DMS79 treated with DMSO at 0.1 percent for 48 hours (cell line): ENCODE data around the gene FKBP10.

Source experiments
- DNase-seq: peaks from one replicate; lab custom pipeline; 2025; lab: John Stamatoyannopoulos, UW

Gene FKBP10

GRCh38 chr17:41782142-41782541 is 30.7 kb upstream of the FKBP10 start:
- no peak for DNase-seq

- no peak for DNase-seq
These were observed 28.5 kb upstream of the FKBP10 start for GRCh38 chr17:41784207-41784744.

DNA sequence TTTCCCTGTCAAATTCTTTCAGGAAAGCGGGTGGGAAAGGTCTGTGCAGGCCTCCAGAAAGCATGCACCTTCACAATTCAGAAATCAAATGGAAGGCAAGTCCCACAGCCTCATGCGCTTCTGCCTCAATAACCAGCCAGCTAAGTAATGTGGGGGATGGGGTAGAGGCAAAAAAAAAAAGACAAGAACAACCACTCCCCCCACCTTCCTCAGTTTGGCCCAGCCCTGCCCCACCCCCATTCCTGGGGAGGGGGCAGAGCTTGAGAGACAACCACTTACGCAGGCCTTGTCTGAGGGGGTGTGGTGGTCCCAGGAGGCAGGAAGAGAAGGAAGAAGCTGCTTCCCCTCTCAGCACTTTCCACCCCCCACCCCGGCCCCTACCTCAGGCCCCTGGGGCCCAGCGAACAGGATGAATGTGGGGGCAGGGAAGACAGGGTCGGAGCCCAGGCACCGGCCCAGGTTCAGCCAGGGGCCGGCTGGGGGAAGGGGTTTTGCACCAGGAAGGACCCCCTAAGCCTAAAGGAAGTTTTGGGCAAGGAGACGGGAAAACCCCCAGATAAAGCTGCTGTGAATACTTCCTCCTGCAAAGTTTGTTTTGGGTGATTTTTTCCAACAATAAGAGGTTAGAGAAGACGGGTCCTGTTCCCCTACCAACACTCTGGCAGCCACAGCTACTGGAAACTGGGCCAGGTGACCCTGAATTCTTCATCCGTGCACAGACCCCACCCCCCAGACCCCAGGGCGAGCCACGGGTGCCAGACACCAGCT is 27.5 kb upstream of the FKBP10 start:
- DNase-seq = no peak

DNA sequence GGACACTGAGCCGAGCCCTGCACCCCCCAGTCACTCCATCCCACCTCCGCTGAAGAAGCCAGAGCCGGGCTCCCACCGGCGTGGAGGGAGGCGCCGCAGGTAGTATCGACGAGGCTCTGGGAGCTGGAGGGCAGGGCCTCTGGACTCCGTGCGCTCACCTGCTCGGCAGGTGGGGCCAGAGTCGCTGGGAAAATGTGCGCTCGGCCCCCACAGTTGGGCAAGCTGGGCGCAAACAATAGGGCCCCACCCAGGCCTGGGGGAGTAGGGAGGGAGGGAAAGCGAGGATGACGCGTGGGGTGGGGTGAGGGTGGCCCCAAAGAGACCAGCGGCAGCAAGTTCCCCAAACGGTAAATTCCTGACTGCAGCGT is 27.0 kb upstream of the FKBP10 start:
- DNase-seq = peak; percentile 57

DNA sequence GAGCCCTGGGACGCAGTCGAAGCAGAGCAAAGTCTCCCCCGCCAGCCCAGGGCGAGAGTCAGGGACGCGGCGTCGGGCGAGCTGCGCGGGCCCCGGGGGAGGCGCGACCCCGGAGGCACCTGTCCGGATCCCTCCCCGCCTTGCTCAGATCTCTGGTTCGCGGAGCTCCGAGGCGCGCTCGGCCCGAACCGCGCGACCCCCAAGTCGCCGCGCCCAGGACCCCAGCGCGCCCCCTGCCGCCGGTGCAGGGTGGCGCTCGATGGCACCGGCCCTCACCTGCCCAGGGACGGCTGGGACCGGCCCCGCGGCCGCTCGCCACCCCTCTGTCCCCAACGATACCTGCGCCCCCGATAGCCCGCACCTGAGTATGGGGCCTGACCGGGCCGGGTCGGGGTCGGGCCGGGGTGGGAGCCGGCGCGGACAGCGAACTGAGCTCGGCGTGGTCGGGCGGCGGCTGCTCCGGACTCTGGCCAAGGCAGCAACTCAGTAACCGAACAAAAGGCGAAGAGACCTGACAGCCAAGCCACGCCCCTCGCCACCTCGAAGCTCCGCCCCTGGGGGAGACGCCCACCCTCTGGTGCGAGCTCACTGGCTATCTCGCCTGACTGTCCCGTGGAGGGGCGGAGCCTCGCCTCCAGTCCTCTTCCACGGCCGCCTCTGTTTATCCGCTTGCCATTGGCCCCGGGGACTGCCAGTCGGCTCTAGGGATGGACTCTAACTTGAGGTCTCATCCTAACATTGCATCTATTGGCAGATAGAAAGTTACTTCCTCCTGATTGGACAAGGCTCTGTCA is 26.4 kb upstream of the FKBP10 start, which contains the start of gene JUP:
JUP (minus strand) TSS at position 485 of the 794 bp plus-strand sequence. CDS start 14,857 bp downstream, outside the sequence.
- DNase-seq = peak; percentile 99

- no peak for DNase-seq
These were observed 25.8 kb upstream of the FKBP10 start for GRCh38 chr17:41787021-41787418.

DNA sequence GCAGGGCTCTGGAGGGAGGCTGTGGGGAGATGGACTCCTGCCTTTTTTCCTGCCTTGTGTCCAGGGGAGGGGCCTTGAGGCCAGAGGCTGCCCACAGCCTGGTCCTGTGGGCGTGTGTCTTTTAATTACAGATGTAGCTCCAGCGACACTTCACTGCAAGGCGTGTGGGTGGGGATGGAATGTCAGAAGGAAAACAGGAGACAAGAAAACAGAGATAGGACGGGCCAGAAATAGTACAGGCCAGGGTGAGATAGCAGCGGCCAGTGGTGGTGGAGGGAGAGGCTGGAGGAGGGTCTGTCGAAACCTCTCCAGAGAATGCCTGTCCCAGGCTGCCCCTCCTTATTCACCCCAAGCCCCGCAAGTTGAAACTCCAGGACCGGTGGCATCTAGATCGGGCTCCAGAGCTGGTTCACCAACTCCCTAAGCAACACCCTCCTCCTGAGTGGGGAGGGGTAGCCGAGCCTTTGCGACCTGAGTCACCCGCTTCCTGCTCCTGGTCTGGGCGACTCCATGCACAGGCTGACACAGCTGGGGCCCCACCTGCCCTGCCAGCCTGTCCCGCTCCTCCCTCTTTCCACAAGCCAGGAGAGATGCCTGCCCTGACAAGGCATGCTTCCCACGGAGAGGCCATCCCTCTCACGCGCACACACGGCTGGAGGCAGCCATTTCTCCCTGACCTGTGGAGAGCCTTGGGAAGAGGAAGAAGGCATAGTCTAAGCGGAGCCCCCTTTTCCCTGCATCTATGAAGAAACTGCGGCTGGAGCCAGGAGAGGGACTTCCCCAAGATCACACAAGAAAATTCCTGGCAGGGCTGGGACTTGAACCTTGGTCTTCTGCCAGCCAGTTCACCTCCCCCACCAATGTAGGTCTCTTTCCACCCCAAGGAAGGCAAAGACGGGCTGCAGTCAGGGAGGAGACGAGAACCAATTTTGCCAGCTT is 19.7 kb upstream of the FKBP10 start:
- no peak for DNase-seq

DNA sequence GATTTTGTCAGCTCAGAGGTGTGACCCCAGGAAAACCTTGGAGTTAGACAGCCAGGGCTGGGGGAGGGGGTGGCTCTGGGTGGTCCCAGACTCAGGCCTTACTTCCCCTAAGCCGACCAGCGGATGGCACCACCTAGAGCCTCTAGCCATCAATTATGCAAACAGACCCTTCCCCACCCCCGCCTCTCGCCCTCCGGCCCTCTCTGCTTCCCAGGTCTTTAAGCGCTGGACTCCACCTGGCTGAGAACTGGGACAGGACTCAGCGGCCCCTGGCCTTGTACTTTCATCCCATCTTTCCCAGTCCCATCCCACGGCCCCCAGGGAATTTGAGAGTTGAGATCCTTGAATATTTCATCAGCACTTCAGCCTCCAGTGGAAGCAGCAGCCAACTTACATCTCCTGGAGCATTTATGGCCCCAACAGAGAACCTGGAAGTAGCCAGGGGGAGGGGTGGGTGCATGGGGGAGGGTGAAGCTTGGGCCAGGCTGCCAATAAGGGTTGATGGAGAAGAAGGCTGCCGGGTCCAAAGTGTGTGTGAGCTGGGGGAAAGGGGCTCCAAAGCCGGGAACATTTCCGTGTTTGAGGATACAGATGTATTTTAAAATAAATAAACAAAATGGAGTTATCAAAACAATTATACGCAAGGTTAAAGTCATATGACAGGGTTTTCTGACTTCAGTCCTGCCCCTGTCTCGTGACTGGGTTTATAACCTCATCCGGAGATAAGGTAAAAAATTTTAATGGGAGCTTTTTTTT is 18.8 kb upstream of the FKBP10 start:
- DNase-seq = no peak

DNA sequence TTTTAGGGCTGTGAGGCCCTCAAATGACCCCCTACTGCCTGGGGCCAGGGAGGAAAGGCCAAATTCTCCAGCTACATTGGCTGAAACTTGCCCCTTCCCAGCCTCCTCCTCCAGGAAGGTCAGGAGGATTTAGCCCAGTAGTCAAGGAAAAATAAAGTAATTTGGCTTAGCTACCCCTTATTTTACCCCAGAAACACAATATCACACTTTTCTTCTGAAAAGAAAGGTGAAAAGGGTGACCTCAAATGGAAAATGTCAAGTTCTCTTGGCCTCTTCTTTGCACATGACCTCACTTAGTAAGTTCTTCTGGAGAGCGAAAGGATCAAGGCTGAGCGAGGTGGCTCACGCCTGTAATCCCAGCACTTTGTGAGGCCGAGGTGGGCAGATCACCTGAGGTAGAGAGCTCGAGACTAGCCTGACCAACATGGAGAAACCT is 18.2 kb upstream of the FKBP10 start:
- no peak for DNase-seq

DNA sequence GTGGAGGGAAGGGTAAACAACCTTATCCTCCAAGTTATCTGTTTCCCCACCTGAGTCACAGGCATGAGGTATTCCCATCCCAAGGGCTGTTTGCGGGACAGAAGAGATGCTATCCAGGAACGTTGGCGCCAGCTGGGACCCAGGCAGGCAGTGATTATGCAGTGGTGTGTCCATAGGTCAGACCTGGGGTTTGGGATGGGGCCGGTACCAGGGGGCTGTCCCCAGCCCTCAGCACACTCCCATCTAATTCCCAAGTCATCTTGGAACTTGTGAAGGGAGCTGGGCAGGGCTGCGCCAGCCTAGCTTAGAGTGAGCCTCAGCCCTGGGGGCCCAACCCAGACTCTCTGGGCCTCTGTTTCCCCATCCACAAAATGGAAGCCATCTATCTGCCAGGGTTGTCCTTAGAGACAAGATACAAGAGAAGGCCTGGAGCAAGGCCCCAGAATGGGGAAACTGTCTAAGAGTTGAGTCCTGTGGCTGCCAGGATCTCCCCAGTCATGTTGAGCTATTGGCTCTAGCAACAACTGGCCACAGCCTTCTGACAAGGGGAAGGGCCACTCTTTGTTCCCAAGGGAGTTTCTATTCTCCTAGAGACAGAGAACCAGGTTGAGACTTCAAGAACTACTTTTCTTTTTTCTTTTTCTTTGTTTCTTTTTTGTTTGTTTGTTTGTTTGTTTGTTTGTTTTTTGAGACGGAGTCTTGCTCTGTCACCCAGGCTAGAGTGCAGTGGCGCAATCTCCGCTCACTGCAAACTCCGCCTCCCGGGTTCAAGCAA is 16.5 kb upstream of the FKBP10 start:
- no peak for DNase-seq

DNA sequence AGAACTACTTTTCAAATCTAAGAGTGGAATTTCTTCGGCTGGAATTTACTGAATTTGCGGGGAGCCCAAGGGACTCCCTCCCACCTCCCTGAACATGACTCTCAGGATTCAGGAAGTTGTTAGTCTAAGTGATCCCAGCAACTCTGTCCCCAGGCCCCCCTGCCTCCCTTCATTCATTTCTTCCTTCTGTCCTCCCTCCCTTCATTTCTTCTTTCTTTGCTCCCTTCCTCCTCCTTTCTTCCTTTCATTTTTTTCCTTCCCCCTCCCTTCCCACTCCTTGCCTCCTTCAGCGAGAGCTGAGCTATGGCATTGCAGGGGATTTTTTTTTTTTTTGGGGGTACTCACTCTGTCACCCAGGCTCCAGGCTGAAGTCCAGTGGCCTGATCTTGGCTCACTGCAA is 15.4 kb upstream of the FKBP10 start:
- DNase-seq = no peak

DNA sequence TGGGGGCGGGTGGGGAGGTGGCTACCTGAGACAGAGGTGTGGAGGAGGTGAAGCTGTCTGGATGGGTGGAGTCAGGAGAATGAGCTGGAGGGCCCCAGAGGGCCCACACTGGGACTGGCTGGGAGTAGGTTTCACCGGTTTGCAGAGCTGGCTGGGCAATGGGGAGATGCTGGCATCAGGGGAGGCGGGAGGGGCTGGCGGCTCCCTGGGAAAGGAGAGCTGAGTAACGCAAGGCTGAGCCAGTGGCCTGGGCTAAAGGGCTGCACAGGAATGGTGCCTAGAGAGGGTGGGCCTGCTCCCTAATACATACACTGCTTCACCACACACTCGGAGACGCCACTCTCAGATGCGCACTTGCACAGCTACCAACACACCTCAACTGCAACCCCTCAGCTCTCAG is 13.4 kb upstream of the FKBP10 start:
- DNase-seq = no peak

DNA sequence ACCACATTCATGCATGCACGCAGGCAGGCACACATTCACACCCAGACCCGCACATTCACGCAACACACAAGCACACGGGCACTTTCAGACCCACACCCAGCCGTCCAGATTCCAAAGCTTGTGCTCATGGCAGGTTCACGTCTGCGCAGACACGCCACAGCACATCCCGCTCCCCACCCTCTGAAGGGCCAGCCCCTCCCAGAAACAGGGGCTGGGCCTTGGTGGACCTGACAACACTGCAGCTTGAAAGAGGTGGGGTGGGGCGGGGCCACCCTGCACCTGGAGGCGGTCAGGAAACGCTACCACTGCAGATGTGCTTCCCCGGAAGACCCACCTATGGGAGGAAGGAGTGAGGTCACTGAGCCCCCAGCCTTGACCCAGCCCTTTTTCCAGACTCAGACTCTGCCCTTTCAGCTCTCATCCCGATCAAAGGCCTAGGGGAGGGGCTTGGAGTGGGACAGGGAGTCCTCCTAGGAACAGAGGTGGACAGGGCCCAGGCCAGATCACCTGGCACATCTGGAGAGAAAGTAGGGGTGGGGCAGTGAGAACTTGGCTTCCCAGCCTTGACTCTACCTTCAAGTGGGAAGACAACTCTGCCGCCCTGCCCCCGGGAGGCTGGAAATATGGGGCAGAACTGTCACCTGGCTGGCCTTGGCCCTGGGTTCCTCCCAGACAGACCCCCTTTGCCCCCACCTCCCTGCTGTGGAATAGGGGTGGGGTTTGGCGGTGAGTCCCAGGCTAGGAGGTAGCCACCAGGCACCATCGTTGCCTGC is 12.0 kb upstream of the FKBP10 start:
- DNase-seq = peak; percentile 39

- DNase-seq = peak; percentile 75
These were observed 11.2 kb upstream of the FKBP10 start for GRCh38 chr17:41801374-41802271.

DNA sequence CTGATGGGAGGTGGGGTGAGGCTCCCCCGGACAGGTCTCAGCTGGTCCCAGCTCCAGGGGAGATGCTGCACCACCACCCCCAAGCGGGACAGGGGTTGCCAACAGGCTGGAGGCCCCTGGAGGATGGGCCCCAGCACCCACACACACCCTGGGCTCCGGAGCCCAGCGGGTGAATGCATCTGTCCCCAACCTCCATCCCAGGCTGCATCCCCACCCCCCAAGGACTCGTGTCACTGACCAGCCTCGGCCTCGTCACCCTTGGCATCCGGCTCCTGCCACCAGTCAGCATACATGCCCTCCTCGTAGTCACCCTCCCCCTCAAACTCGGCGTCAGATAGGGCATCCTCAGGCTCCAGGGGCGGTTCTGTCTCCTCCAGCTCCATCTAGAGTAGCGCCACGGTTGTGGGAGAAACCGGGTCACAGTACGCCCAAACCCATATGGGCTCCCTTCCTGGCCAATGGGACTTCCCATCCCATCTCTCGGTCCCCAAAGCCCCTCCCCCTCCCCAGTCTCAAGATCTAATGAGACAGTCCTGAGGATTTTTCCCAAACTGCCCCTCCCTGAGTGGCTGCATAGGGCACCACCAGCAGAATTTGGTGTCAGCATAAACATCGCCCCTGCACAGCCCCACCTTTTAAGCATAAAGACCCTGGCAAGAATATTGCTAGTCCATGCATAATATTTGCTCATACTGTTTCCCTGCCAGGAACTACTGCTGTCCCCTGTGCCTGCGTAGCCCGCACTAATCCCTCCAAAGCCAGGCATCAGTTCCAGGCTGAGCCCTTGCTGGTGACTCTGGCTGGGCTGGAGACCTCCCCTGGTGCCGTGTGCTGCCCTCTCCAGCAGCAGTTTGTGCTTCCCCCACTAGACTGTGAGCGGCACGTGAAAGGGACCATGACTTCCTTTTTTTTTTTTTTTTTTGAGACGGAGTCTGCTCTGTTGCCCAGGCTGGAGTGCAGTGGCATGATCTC is 9.5 kb upstream of the FKBP10 start:
- DNase-seq = no peak

DNA sequence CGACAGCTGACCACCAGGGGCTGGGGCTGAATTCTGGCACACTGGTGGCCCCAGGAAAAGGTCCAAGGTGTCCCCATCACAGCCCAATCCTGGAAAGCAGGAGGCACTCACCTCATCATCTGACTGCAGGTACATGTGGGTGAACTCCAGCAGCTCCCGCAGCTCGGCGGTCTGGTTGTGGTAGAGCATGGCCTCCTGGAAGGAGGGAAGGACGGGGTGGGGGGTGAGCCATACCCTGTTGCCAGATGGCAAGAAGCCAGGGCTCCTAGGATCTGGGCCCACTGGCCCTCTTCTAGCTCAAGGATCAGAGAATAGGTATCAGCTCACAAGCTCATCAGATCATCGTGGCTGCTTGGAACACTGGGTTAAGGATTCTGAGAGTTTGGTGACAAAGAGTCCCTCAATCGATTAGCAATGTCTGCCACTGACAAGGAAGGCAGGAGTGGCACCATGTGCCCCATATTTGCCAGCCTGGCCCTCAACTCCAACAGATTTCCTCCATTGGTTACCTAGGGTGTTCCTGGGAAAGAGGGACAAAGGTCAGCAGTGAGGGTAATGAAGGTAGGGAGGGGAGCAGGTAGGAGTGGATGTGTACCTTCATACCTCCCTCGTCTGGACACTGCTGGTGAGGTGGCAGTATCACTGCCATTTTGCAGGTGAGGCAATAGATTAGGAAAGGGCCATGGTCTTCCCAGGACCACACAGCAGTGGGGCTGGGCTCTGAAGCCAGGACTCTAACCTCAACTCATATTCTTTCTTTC is 5.9 kb upstream of the FKBP10 start:
- no peak for DNase-seq
